K562 (cell line): ENCODE results near the gene FAM53C. TPM values are rescaled to one million over a fixed set of nuclear protein-coding genes. Genes with fewer than 3 reads are reported as not detected.

Source experiments
- ATF4 ChIP-seq: fragments of 450-650 bp; formaldehyde crosslinking; IDR thresholded peaks from 2 replicates; pipeline ENCODE4 v1.4.0; 2022; ENCODE audit warnings: mild to moderate bottlenecking, moderate library complexity
- CHD4 ChIP-seq: fragments of 200-600 bp; sonication (generic); IDR thresholded peaks from 3 replicates; pipeline ENCODE4 v1.6.1; 2012; ENCODE audit warnings: low read depth, mild to moderate bottlenecking, mixed read lengths, low read length, inconsistent platforms; ENCODE audit not compliant: insufficient read depth, insufficient replicate concordance, poor library complexity, severe bottlenecking
- FOXP4 ChIP-seq: sonication (generic); formaldehyde crosslinking; IDR thresholded peaks from 2 replicates; pipeline ENCODE4 v1.8.0; 2022; ENCODE audit warnings: mild to moderate bottlenecking, missing genetic modification reagents, borderline replicate concordance
- HDAC2 ChIP-seq: fragments of 450-650 bp; IDR thresholded peaks from 2 replicates; pipeline ENCODE4 v1.6.1; 2016; ENCODE audit warnings: mild to moderate bottlenecking
- HDAC6 ChIP-seq: IDR thresholded peaks from 2 replicates; pipeline ENCODE4 v1.6.1; 2012; ENCODE audit warnings: low read depth, mild to moderate bottlenecking, control low read depth, inconsistent platforms, low read length, moderate library complexity
- MAFG ChIP-seq: fragments of 450-650 bp; conservative IDR thresholded peaks from 2 replicates; pipeline ENCODE4 v1.6.1; 2016; ENCODE audit warnings: missing genetic modification characterization, missing compliant biosample characterization
- NFATC3 ChIP-seq: fragments of 450-650 bp; IDR thresholded peaks from 2 replicates; pipeline ENCODE4 v1.6.1; 2017; ENCODE audit warnings: mild to moderate bottlenecking
- PHB2 ChIP-seq: fragments of 450-650 bp; IDR thresholded peaks from 2 replicates; pipeline ENCODE4 v1.6.1; 2017; ENCODE audit warnings: low read depth
- RBM34 ChIP-seq: fragments of 200-400 bp; formaldehyde crosslinking; IDR thresholded peaks from 2 replicates; pipeline ENCODE4 v1.6.1; 2018; ENCODE audit warnings: low read length, borderline replicate concordance; ENCODE audit not compliant: insufficient read depth
- SP1 ChIP-seq: sonication (generic); formaldehyde crosslinking; IDR thresholded peaks from 2 replicates; pipeline ENCODE4 v1.8.1; 2022; ENCODE audit warnings: mild to moderate bottlenecking, missing genetic modification reagents
- TFE3 ChIP-seq: fragments of 450-650 bp; formaldehyde crosslinking; IDR thresholded peaks from 2 replicates; pipeline ENCODE4 v1.4.0; 2020; ENCODE audit warnings: mild to moderate bottlenecking, mixed read lengths
- VEZF1 ChIP-seq: fragments of 200-800 bp; sonication (Bioruptor generic); IDR thresholded peaks from 2 replicates; pipeline ENCODE4 v1.6.1; 2017; ENCODE audit warnings: missing genetic modification characterization, missing compliant biosample characterization
- ZNF277 ChIP-seq: fragments of 250-450 bp; sonication (Bioruptor Pico); IDR thresholded peaks from 2 replicates; pipeline ENCODE4 v1.8.0; 2022; ENCODE audit warnings: inconsistent platforms, mild to moderate bottlenecking, moderate library complexity, borderline replicate concordance
- ZSCAN32 ChIP-seq: fragments of 450-650 bp; formaldehyde crosslinking; IDR thresholded peaks from 2 replicates; pipeline ENCODE4 v1.4.0; 2020; ENCODE audit warnings: mild to moderate bottlenecking, moderate library complexity
- polyA plus RNA-seq, 8 experiments: library from polyadenylated mRNA; depleted of rRNA in 4 of 8; stranded (reverse) in 5 of 8; unstranded in 3 of 8; fragments of >200 nt; fragmentation: Nextera tagmentation in 2 of 8; fragmentation: Illumina TruSeq in 1 of 8; extraction: Ambion mirVana in 2 of 8; extraction: Trizol in 1 of 8; gene quantifications; 2 replicates each; pipeline versions ENCODE4 v1.2.1 to v1.2.3, GENCODE V29; 2011 to 2014; ENCODE audit warnings: inconsistent platforms in 1 of 8, missing spikeins in 1 of 8
- total RNA-seq, 7 experiments: library from RNA; depleted of rRNA in 6 of 7; stranded (reverse); fragments of >200 nt in 6 of 7; fragmentation: Illumina TruSeq in 2 of 7; extraction: Trizol in 2 of 7; gene quantifications; 2 replicates each; pipeline versions ENCODE4 v1.2.1 to v1.2.3, GENCODE V29; 2011 to 2021; ENCODE audit warnings: low replicate concordance in 1 of 7

Gene FAM53C
- total and polyA plus RNA-seq, 9 of the 15 experiments (the other 6 are each of a cell fraction or from before 2014, with no cell fraction given): 9.7 to 38.5 (median 25.2) TPM

- TF ChIP-seq TFE3 (CRISPR knock-in tag) (no peak), ZNF277 (no peak), ZSCAN32 (CRISPR knock-in tag) (no peak), SP1 (CRISPR knock-in tag) (no peak), HDAC6 (no peak), ATF4 (CRISPR knock-in tag) (peak; percentile 62; the same call in 1 of the 2 replicates), FOXP4 (CRISPR knock-in tag) (no peak), HDAC2 (peak; percentile 75), MAFG (tag) (no peak), CHD4 (no peak), VEZF1 (CRISPR knock-in tag) (peak; percentile 98), RBM34 (no peak), NFATC3 (peak; percentile 58; the same call in 1 of the 2 replicates), PHB2 (no peak)
Observed at GRCh38 chr5:138336952-138337684, 948 bp upstream of the FAM53C start (continued).
